ENCODE measurements around the gene CTDSPL.

DNA sequence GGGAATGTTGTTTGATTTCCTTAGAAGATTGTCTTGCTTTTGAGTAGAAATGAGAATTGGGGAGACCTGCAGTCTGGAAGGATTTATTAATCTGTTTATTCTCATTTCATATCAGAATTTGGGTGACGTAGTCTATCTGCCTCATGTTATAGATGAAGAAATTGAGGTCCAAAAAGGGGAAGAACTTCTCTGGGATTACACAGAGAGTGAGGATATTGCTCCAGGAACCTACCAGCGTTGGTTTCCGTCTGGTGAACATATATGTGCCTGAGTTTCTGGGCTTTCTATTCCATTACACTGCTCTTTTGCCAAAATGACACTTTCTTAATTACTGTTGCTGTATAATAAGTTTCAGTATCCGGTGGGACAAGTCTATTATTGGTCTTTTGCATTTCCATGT is 51.8 kb downstream of the CTDSPL start:
- TF ChIP-seq ESRRG (CRISPR knock-in tag; IDR thresholded peaks at IDR 0.05) = no peak
- TF ChIP-seq SNAI2 (CRISPR knock-in tag; IDR thresholded peaks at IDR 0.05) = no peak
- TF ChIP-seq RARB (CRISPR knock-in tag; IDR thresholded peaks at IDR 0.05) = no peak
- TF ChIP-seq CSRNP3 (CRISPR knock-in tag; IDR thresholded peaks at IDR 0.05) = no peak
- TF ChIP-seq ZNF8 (CRISPR knock-in tag; IDR thresholded peaks at IDR 0.05) = no peak
- no peak for TF ChIP-seq ZFP30 (CRISPR knock-in tag; IDR thresholded peaks at IDR 0.05)
- no peak for TF ChIP-seq PATZ1 (CRISPR knock-in tag; IDR thresholded peaks at IDR 0.05; ENCODE audit: borderline replicate concordance)
- no peak for TF ChIP-seq ZFP3 (CRISPR knock-in tag; IDR thresholded peaks at IDR 0.05)
- TF ChIP-seq CREB5 (CRISPR knock-in tag; IDR thresholded peaks at IDR 0.05; ENCODE audit: low read depth) = no peak
- no peak for TF ChIP-seq GLIS3 (CRISPR knock-in tag; IDR thresholded peaks at IDR 0.05)

Measured in SK-N-SH treated with all-trans-retinoic acid at 6 μM for 48 hours (cell line).